CD4-positive, alpha-beta T cell treated with Interleukin-17A for 4 hours (primary cell): Measurements from ENCODE around the gene RALGAPA2.
"Not testable (repeated sequence)": the region's sequence is repeated elsewhere in the genome, so short reads cannot be mapped to it uniquely, and the experiment has no call there.

Experiments used
- DNase-seq: peaks from one replicate; pipeline ENCODE4 v3.0.0-alpha.2; 2020; ENCODE audit warnings: mixed read lengths

Gene RALGAPA2

GRCh38 chr20:20363799-20364592 is 348.4 kb downstream of the RALGAPA2 start:
- no peak for DNase-seq

GRCh38 chr20:20363434-20363798 is 349.0 kb downstream of the RALGAPA2 start:
- DNase-seq, result no peak

- no peak for DNase-seq
Measured at GRCh38 chr20:20362774-20363433, 349.5 kb downstream of the RALGAPA2 start.

- peak; percentile 17 for DNase-seq
Measured at GRCh38 chr20:20360464-20360863, 352.0 kb downstream of the RALGAPA2 start.

- DNase-seq, result no peak
Measured at GRCh38 chr20:20359628-20360027, 352.8 kb downstream of the RALGAPA2 start.

GRCh38 chr20:20358801-20359200 is 353.6 kb downstream of the RALGAPA2 start:
- no peak for DNase-seq

GRCh38 chr20:20355503-20355902 is 356.9 kb downstream of the RALGAPA2 start:
- DNase-seq, result not testable (repeated sequence)

GRCh38 chr20:20353576-20353975 is 358.9 kb downstream of the RALGAPA2 start:
- no peak for DNase-seq

- no peak for DNase-seq
Measured at GRCh38 chr20:20344476-20344875, 368.0 kb downstream of the RALGAPA2 start.

- no peak for DNase-seq
Measured at GRCh38 chr20:20343932-20344331, 368.5 kb downstream of the RALGAPA2 start.
